Stimulated activated CD4-positive, alpha-beta T cell treated with anti-CD3 and anti-CD28 coated beads, Interleukin-4, amount 100 ng/mL, for 48 hours (primary cell): ENCODE results near the gene STK26.
"Not testable (repeated sequence)": the region's sequence is repeated elsewhere in the genome, so short reads cannot be mapped to it uniquely, and the experiment has no call there.

ENCODE experiments used
- DNase-seq, 2 donors: peaks; one replicate each; pipeline ENCODE4 v3.0.0-alpha.2; 2020; ENCODE audit warnings: low read depth in 2 of 2

Gene STK26

DNA sequence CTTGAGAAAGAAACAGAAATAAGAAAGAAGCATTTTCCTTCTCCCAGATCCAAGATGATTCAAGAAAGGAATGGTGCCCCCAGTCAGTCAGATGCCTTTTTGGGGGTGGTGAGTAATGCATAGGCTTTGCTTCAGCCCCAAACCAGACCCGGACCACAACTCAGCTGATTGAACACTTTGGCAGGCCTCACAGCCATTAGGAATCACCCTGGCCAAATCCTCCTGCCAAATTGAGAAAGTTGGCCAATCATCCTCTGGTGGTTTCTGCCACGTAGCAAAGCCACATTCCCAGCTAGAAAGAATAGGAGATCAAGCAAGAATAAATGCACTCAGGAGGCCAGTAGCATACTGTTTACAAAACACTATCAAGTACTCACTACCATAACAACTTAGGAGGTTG lies 71.1 kb downstream of the STK26 start:
- DNase-seq, result no peak

DNA sequence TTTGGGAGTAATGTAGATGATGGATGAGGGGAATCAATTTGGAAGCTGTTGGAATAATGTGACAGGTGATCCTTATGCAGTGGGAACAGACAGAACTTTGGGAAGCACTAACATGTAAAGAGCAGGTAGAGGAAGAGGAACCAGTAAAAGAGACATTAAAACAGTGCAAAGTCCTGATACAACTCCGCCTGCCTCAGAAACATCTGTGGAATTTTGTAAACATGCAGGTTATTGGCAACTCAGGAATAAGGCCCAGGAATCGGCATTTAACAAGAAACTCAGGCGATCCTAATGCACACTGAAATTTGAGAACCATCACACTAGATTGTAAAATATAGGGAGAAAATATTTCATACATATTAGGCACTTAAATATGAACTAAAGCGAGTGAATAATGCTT lies 75.6 kb downstream of the STK26 start:
- not testable (repeated sequence) for DNase-seq

DNA sequence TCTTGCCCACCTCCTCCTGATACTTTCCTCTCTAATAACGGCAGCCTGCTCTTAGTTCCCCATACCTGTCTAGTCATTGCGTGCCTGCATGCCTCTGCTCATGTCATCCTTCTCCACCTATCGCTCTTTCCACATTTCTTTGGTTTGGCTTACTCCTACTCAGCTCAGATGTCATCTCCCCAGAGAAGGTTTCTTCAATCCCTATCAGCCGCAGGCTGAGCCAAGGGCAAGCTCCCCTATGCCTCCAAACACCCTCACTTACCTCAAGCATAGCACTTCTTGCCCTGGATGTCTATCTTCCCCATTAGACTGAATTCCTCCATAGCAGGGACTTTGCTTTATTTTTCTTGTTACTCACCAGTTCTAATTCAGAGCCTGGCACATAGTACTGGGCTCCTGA lies 78.1 kb downstream of the STK26 start:
- DNase-seq, result no peak

DNA sequence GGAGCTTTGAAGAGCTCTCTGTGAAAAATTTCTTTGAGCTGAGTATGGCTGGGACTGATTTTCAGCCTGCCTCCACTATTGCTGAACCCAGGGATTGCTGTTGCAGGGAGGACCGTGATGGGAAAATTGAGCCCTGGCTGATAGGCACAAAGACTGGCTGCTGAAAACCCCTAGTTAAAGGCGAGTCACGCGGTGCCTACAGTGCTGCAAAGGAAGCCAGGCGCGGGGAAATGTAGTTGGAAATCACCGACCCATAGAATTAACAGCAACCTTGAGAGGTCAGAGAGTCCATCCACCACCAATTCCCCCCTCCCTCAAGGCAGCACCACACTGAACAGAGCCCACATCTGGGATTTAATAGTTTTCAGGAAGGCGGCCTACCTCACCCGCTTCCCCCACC lies 78.7 kb downstream of the STK26 start:
- no peak for DNase-seq

DNA sequence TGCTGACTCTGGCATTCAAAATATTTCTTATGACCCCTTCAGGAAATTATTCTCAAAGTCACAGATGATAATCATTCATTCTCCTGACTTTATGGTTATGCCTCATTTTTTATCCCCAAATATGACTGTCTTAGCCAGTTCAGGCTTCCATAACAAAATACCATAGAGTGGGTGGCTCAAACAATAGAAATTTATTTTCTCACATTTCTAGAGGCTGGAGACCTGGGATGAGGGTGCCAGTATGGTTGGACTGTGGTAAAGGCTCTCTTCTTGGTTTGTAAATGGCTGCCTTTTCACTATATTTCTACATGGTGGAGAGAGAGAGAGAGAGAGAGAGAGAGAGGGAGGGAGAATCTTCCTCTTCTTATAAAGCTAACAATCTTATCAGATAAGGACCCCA lies 84.2 kb downstream of the STK26 start:
- DNase-seq, result no peak

DNA sequence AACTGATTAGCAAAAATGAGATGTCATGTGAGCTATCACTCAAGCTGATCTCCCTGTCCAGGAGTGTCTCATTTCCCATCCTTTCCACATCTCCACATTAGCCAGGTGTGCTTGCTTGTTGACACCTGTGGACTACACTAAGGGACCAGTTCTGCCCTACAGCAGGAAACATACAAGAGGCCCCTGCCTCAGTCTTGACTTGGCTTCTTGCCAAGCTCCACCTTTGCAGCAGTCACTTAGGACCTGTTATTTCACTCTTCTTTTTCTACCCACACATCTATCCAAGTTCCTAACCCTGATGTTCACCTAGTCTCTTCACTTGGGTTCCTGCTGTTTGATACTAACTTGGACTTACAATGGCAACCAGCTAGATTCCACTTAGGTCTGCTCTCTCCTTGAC lies 91.5 kb downstream of the STK26 start:
- no peak for DNase-seq

DNA sequence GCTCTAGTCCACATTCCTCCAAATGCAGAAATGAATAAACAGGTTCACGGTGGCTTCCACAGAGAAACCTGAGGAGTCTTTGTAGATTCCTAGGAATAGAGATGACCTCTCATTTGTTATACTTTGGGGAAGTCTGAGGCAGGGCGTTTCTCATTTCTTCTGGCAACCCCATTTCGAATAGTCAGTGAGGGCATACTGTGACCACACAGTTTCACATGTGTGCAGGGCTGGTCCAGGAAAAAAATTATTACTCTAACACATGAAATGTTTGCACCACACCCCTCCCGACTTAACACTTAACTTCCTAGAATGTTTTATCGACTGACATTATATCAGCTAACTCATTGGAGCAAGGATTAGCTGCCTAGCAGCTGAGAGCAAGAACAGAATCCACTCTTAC lies 92.7 kb downstream of the STK26 start:
- DNase-seq, result no peak

DNA sequence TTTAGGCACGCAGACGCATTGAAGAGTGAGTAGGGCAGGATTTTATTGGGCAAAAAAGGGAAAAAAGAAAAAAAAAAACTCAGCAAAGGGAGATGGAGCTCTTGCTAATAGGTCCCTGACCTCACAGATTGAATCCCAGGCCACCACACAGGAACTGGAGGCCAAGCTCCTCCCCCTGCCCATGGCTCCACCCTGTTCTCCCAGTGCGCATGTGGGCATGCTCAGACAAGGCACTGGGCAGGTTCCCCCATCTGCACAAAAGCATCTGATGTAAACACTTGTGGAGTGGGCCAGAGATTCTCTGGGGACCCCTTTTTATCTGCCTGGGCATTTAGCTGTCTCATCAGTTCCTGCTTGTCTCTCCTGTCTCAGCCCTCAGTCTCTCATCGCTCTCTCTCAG lies 95.3 kb downstream of the STK26 start:
- no peak for DNase-seq

DNA sequence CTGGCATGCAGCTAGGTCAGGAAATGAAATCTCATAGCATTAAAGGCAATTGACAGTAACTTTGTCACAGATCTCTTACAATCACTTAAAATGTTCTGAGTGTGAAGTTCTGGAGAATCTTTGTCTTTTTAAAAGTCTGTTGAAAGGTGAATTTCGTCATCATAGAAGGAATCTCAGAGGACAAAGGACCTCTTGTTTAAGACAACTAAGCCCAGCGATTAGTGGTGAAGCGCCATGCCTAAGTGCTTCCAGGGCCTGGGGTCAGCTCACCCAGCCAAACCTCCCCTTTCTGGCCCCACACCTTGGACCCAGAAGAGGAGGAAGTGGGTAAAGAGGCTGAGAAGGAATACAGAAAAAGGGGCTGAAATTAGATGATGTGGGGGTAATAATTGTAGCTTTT lies 96.2 kb downstream of the STK26 start:
- no peak for DNase-seq

DNA sequence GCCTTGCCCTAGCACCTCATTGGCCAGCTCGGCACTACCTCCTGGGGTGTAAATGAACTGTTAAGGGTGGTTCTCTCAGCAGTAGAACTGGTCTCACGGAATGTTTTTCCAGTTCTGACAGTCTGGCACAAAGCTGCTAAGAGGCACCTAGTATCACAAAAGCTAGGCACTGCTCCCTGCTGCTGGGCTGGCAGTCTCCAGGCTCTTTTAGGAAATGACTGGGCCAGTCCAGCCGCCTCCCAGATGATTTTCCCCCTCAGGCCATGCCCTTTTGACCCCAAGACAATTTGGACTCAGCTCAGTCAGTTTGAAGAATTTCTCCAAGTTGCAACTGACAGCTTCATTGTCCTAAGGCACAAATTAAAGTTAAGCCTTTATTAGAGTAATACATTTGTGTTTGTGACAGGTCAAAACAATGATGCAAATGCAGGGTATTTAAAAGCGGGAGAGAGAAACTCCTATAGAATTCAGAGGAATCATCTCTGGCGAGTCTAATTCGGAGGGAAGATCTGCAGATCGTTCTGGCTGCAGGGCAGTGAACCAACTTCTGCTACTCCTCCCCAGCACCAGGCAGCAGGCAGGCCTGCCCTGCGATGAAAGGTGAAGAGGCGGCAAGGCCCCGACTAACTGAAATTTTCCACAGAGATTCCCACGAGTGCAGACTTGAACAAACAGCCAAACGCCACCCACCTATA lies 96.9 kb downstream of the STK26 start:
- no peak for DNase-seq

DNA sequence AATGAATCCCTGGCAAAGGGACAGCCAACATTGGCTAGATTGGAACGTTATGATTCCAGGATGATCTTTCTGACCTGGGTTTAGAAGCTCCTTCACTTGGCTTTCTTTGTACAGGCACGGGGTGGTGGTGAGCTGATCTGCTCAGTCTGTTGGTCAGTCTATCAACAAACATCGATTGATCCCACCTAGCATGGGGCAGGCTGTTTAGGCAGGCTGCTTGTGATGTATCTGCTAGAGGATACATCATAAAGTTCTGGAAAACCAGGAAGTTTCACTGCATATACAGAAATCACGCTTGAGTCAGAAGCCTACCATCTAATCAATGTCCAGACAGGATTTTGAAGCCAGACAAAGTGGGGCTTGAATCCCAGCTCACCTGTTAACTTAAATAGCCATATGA lies 97.8 kb downstream of the STK26 start:
- no peak for DNase-seq
